GM12878 (cell line): ENCODE results near the gene JMY. TPM values are rescaled to one million over a fixed set of nuclear protein-coding genes. Genes with fewer than 3 reads are reported as not detected.
"Not testable (repeated sequence)": the region's sequence is repeated elsewhere in the genome, so short reads cannot be mapped to it uniquely, and the experiment has no call there.

ENCODE experiments used
- ATAC-seq: fragments of 200-7000 bp; cut with Tn5 transposase; 3 replicates; pipeline ENCODE4 v1.9.1; 2020; ENCODE audit warnings: mild to moderate bottlenecking, moderate library complexity
- BruUV-seq: library from RNA; stranded (reverse); fragments of 400-500 nt; replicated peaks from 2 replicates; lab custom pipeline; 2021; lab: Mats Ljungman, UMichigan
- CTCF ChIA-PET: fragments of 300-600 bp; sonication (Branson Sonifier 250); formaldehyde crosslinking; extraction: SDS; loops from one replicate; lab custom pipeline; 2021; ENCODE audit warnings: inconsistent platforms; lab: Yijun Ruan, JAX
- POLR2A ChIA-PET: fragments of 350-600 bp; formaldehyde crosslinking; extraction: SDS; loops from one replicate; lab custom pipeline; 2021; ENCODE audit warnings: inconsistent platforms; lab: Charles Lee
- RAD21 ChIA-PET: fragments of 300-600 bp; sonication (Branson Sonifier 250); formaldehyde crosslinking; loops from one replicate; lab custom pipeline; 2023; ENCODE audit warnings: antibody characterized with exemption; ENCODE audit not compliant: unreplicated experiment; lab: Charles Lee
- SMC1A ChIA-PET: fragments of 300-600 bp; sonication (Branson Sonifier 250); formaldehyde crosslinking; loops from one replicate; lab custom pipeline; 2023; ENCODE audit not compliant: unreplicated experiment, uncharacterized antibody; lab: Charles Lee
- DNase-seq: peaks from one replicate; pipeline ENCODE4 v3.0.0-alpha.2; 2011; ENCODE audit warnings: low read depth, low spot score
- FAIRE-seq: peaks from 3 replicates; lab custom pipeline; 2011; peaks lifted over from hg19 to GRCh38; lab: Jason Lieb, UNC
- H2AFZ ChIP-seq: 2 replicates; pipeline ENCODE4 v1.6.0; 2011; ENCODE audit warnings: low read depth, low read length, control low read depth; ENCODE audit not compliant: control insufficient read depth
- H3K27ac ChIP-seq: 2 replicates; pipeline ENCODE4 v1.5.1; 2011; ENCODE audit warnings: control low read depth; ENCODE audit not compliant: control insufficient read depth, insufficient read depth
- H3K27me3 ChIP-seq, 2 experiments: replicated peaks in 1 of 2; 2 replicates each; pipeline versions ENCODE4 v1.6.0 to v1.6.1; 2011; ENCODE audit warnings: low read length in 1 of 2; ENCODE audit not compliant: control insufficient read depth in 2 of 2, insufficient read depth in 2 of 2
- H3K36me3 ChIP-seq, 2 experiments: 2 replicates each; pipeline ENCODE4 v1.5.1; 2011; ENCODE audit warnings: low read length in 1 of 2; ENCODE audit not compliant: control insufficient read depth in 2 of 2, insufficient read depth in 2 of 2
- H3K4me1 ChIP-seq: 2 replicates; pipeline ENCODE4 v1.6.1; 2011; ENCODE audit warnings: mild to moderate bottlenecking, low read length, moderate library complexity, mixed read lengths; ENCODE audit not compliant: control insufficient read depth, insufficient read depth
- H3K4me2 ChIP-seq: 2 replicates; pipeline ENCODE4 v1.6.0; 2011; ENCODE audit warnings: control low read depth; ENCODE audit not compliant: control insufficient read depth, insufficient read depth
- H3K4me3 ChIP-seq: fragments of 200-600 bp; sonication (generic); 2 replicates; pipeline ENCODE4 v1.5.1; 2016
- H3K79me2 ChIP-seq: 2 replicates; pipeline ENCODE4 v1.6.0; 2011; ENCODE audit warnings: low read length; ENCODE audit not compliant: control insufficient read depth, insufficient read depth
- H3K9ac ChIP-seq: 2 replicates; pipeline ENCODE4 v1.8.0; 2011; ENCODE audit warnings: low read length, control low read depth, mixed read lengths; ENCODE audit not compliant: control insufficient read depth, insufficient read depth
- H3K9me3 ChIP-seq: replicated peaks from 3 replicates; pipeline ENCODE4 v1.5.1; 2011; ENCODE audit warnings: mild to moderate bottlenecking, low read length; ENCODE audit not compliant: control insufficient read depth, insufficient read depth
- H4K20me1 ChIP-seq: 2 replicates; pipeline ENCODE4 v1.6.0; 2011; ENCODE audit not compliant: control insufficient read depth, insufficient read depth
- KAT2A ChIP-seq: conservative IDR thresholded peaks from 2 replicates; pipeline ENCODE4 v1.6.1; 2011; ENCODE audit warnings: low read depth, low read length; ENCODE audit not compliant: control insufficient read depth
- WGBS: methylation state at CpG from one replicate; pipeline ENCODE4 v1.1.6; 2016; ENCODE audit warnings: low lambda C conversion rate; ENCODE audit not compliant: insufficient replicate concordance, insufficient coverage; ENCODE audit errors: missing lambda C conversion rate; 5-methylcytosine and 5-hydroxymethylcytosine counted together
- in situ Hi-C: fragments of 300-500 bp; cut with MboI; formaldehyde crosslinking; loops from 9 replicates; pipeline ENCODE4 v1.14.3; 2018; ENCODE audit warnings: mixed read lengths
- intact Hi-C: fragments of 100-400 bp; cut with micrococcal nuclease; formaldehyde crosslinking; loops from one replicate; pipeline ENCODE4 v1.14.2; 2022; ENCODE audit not compliant: unreplicated experiment
- polyA plus RNA-seq, 11 experiments: library from polyadenylated mRNA; depleted of rRNA in 4 of 11; unstranded in 6 of 11; stranded (reverse) in 5 of 11; fragments of >200 nt; fragmentation: Nextera tagmentation in 4 of 11; fragmentation: Illumina TruSeq in 1 of 11; extraction: Ambion mirVana in 4 of 11; extraction: Trizol in 1 of 11; gene quantifications; 1 replicate in 1 of 11; 2 replicates in 10 of 11; pipeline versions ENCODE4 v1.2.1 to v1.2.3, GENCODE V29; 2011 to 2016; ENCODE audit warnings: inconsistent platforms in 2 of 11, missing spikeins in 2 of 11, low read depth in 1 of 11
- total RNA-seq, 4 experiments: library from RNA; depleted of rRNA in 3 of 4; stranded (reverse); fragments of >200 nt in 3 of 4; fragmentation: Illumina TruSeq in 1 of 4; extraction: Trizol in 1 of 4; gene quantifications; 2 replicates each; pipeline versions ENCODE4 v1.2.1 to v1.2.3, GENCODE V29; 2013 to 2021
- TF ChIP-seq, protein P1 (sequence below), 3 experiments: IDR thresholded peaks in 2 of 3; conservative IDR thresholded peaks in 1 of 3; 2 replicates each; pipeline ENCODE4 v1.5.1; 2011; ENCODE audit warnings: low read depth in 3 of 3, low read length in 3 of 3, mild to moderate bottlenecking in 3 of 3, control low read depth in 2 of 3, moderate library complexity in 2 of 3, inconsistent platforms in 1 of 3, mixed read lengths in 1 of 3; ENCODE audit not compliant: control insufficient read depth in 2 of 3, insufficient read depth in 1 of 3; ENCODE audit errors: extremely low read depth in 1 of 3

Gene JMY
- total and polyA plus RNA-seq, 10 of the 15 experiments (the other 5 are each of a cell fraction or from before 2014, with no cell fraction given): 0.63 to 4.8 (median 2.4) TPM

DNA sequence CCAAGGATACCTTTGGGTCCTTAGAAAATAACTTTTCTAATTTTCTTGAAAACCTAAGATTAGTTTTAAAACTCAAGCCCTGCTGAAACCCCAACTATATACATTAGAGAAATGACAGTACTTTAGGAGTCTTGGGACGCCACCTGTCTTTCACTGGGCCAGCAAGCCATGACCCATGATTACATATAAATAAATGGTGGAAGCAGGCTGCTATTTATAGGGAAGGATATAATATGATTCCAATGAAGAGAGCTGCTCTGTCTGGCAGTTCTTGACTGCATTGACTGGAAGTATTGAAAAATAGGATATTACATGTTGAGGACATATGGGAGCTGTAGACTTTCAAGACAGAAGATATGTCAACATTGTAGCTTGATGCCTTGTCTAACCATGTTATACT, 7.3 kb downstream of the JMY start:
- CTCF ChIA-PET: interaction anchor here (0.6 to 2.6 kb wide), 13 partner anchors 8 to 798 kb away, joined by 3 to 22 read pairs (median 3); no protein-coding TSS in a partner anchor
- H3K4me3 ChIP-seq: no peak overlapping the region
- POLR2A ChIA-PET: no interaction called here
- no peak for DNase-seq
- no peaks in the 10 kb centered on the region for H3K9me3 ChIP-seq
- no peak for FAIRE-seq
- RAD21 ChIA-PET: interaction anchor here (0.7 to 2.5 kb wide), 6 partner anchors 8 to 223 kb away, joined by 3 to 10 read pairs (median 3); no protein-coding TSS in a partner anchor
- peak; percentile 13; the same call in 2 of the 3 replicates for ATAC-seq
- intact Hi-C loops: loop anchor here (5.0 kb wide), 1 partner anchor 219 kb away; no protein-coding TSS in a partner anchor
- H3K9ac ChIP-seq: no peak overlapping the region
- SMC1A ChIA-PET: interaction anchor here (0.9 to 2.5 kb wide), 6 partner anchors 8 to 222 kb away, joined by 3 to 10 read pairs (median 4); no protein-coding TSS in a partner anchor
- H3K27ac ChIP-seq: no peak overlapping the region
- H3K27me3 ChIP-seq: no peaks in the 10 kb centered on the region
- peaks cover 8% of the 10 kb centered on the region for H3K4me1 ChIP-seq
- H3K36me3 ChIP-seq: no peaks in the 10 kb centered on the region
- H2AFZ ChIP-seq: no peak overlapping the region
- no peaks in the 10 kb centered on the region for H4K20me1 ChIP-seq
- in situ Hi-C loops: no loop called here
- no TSS peak for BruUV-seq
- H3K4me2 ChIP-seq: peak overlapping the region; percentile 13; the same call in 1 of the 2 replicates
- whole genome bisulfite sequencing: 100% methylated on average over 1 of the region's 1 CpG
- H3K79me2 ChIP-seq: peaks cover 60% of the 10 kb centered on the region
- TF ChIP-seq, protein P1, sequence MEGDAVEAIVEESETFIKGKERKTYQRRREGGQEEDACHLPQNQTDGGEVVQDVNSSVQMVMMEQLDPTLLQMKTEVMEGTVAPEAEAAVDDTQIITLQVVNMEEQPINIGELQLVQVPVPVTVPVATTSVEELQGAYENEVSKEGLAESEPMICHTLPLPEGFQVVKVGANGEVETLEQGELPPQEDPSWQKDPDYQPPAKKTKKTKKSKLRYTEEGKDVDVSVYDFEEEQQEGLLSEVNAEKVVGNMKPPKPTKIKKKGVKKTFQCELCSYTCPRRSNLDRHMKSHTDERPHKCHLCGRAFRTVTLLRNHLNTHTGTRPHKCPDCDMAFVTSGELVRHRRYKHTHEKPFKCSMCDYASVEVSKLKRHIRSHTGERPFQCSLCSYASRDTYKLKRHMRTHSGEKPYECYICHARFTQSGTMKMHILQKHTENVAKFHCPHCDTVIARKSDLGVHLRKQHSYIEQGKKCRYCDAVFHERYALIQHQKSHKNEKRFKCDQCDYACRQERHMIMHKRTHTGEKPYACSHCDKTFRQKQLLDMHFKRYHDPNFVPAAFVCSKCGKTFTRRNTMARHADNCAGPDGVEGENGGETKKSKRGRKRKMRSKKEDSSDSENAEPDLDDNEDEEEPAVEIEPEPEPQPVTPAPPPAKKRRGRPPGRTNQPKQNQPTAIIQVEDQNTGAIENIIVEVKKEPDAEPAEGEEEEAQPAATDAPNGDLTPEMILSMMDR (IDR thresholded peaks at IDR 0.05 in 2 of 3, conservative IDR thresholded peaks at IDR 0.05 in 1 of 3; ENCODE audit: control insufficient read depth in 2 of 3, extremely low read depth in 1 of 3, insufficient read depth in 1 of 3, low read depth in 3 of 3, low read length in 3 of 3): peak in 1 of 3 experiments; percentile 23; a peak in 1 of 6 replicates
- TF ChIP-seq KAT2A: no peak
- TF ChIP-seq, all 136 proteins: peak for 1

DNA sequence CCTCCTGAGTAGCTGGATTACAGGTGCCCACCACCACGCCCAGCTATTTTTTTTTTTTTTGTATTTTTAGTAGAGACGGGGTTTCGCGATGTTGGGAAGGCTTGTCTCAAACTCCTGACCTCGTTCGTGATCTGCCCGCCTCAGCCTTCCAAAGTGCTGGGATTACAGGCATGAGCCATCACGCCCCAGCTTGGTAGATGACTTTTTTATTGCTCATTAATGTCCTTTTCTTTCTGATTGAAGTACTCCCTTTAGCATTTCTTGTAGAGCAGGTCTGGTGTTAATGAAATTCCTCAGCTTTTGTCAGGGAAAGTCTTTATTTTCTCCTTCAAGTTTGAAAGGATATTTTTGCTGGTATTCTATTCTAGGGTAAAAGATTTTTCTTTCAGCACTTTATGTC, 18.1 kb downstream of the JMY start:
- H3K9ac ChIP-seq, H3K4me2 ChIP-seq, H3K27ac ChIP-seq, POLR2A ChIA-PET, H3K79me2 ChIP-seq, RAD21 ChIA-PET, H3K4me3 ChIP-seq, ATAC-seq, H2AFZ ChIP-seq, H3K27me3 ChIP-seq, FAIRE-seq, in situ Hi-C loops, DNase-seq, H3K9me3 ChIP-seq, BruUV-seq, H4K20me1 ChIP-seq, H3K36me3 ChIP-seq, intact Hi-C loops: not testable (repeated sequence)
- CTCF ChIA-PET: interaction anchor here (1.5 kb wide), 1 partner anchor 16 kb away, joined by 4 read pairs; no protein-coding TSS in a partner anchor
- SMC1A ChIA-PET: interaction anchor here (1.0 to 1.4 kb wide), 3 partner anchors 14 to 19 kb away, joined by 3 to 5 read pairs (median 4); no protein-coding TSS in a partner anchor
- WGBS: 83% methylated on average over 8 of the region's 8 CpGs
- H3K4me1 ChIP-seq: peaks cover 17% of the 10 kb centered on the region
